ENCODE data around the gene MOBP.

Gene MOBP

GRCh38 chr3:39519554-39520288, 52.2 kb downstream of the MOBP start:
- H3K4me3 ChIP-seq (replicated peaks; ENCODE audit: low read depth, low read length), result no peak overlapping the region
- no peak for TF ChIP-seq CTCF (IDR thresholded peaks at IDR 0.05; ENCODE audit: low read depth, low read length, missing control alignments)
- DNase-seq (ENCODE audit: extremely low read depth, low read depth), result no peak

GRCh38 chr3:39521456-39521855, 54.0 kb downstream of the MOBP start:
- no peak overlapping the region for H3K4me3 ChIP-seq (replicated peaks; ENCODE audit: low read depth, low read length)
- TF ChIP-seq CTCF (IDR thresholded peaks at IDR 0.05; ENCODE audit: low read depth, low read length, missing control alignments), result no peak
- DNase-seq (ENCODE audit: extremely low read depth, low read depth), result no peak

GRCh38 chr3:39524107-39524506, 56.6 kb downstream of the MOBP start:
- TF ChIP-seq CTCF (IDR thresholded peaks at IDR 0.05; ENCODE audit: low read depth, low read length, missing control alignments), result no peak
- H3K4me3 ChIP-seq (replicated peaks; ENCODE audit: low read depth, low read length), result no peak overlapping the region
- DNase-seq (ENCODE audit: extremely low read depth, low read depth), result no peak

- DNase-seq (ENCODE audit: extremely low read depth, low read depth), result no peak
- no peak overlapping the region for H3K4me3 ChIP-seq (replicated peaks; ENCODE audit: low read depth, low read length)
- TF ChIP-seq CTCF (IDR thresholded peaks at IDR 0.05; ENCODE audit: low read depth, low read length, missing control alignments), result no peak
These were observed 61.4 kb downstream of the MOBP start for GRCh38 chr3:39528844-39529243.

- TF ChIP-seq CTCF (IDR thresholded peaks at IDR 0.05; ENCODE audit: low read depth, low read length, missing control alignments), result no peak
- DNase-seq (ENCODE audit: extremely low read depth, low read depth), result no peak
- no peak overlapping the region for H3K4me3 ChIP-seq (replicated peaks; ENCODE audit: low read depth, low read length)
These were observed 62.1 kb downstream of the MOBP start for GRCh38 chr3:39529577-39529976.

- H3K4me3 ChIP-seq (replicated peaks; ENCODE audit: low read depth, low read length), result no peak overlapping the region
- TF ChIP-seq CTCF (IDR thresholded peaks at IDR 0.05; ENCODE audit: low read depth, low read length, missing control alignments), result no peak
- no peak for DNase-seq (ENCODE audit: extremely low read depth, low read depth)
These were observed 63.6 kb downstream of the MOBP start for GRCh38 chr3:39531066-39531465.

- no peak for TF ChIP-seq CTCF (IDR thresholded peaks at IDR 0.05; ENCODE audit: low read depth, low read length, missing control alignments)
- no peak for DNase-seq (ENCODE audit: extremely low read depth, low read depth)
- no peak overlapping the region for H3K4me3 ChIP-seq (replicated peaks; ENCODE audit: low read depth, low read length)
These were observed 64.2 kb downstream of the MOBP start for GRCh38 chr3:39531665-39532064.

All from HFF-Myc (cell line).